ENCODE results near the gene PDGFB. TPM values are rescaled to one million over a fixed set of nuclear protein-coding genes. Genes with fewer than 3 reads are reported as not detected.

PDGFB gene
- total RNA-seq, 4 donors from 2014 or later: 12.2 to 22.3 (median 17.5) TPM

- no peak overlapping the region for H3K4me3 ChIP-seq (ENCODE audit: low read depth, poor library complexity, severe bottlenecking)
- WGBS, 2 donors: 50 to 53% methylated on average over 14 to 15 of the region's 15 CpGs
- peak in 1 of 2 donors; percentile 78 for DNase-seq (ENCODE audit: low spot score in 2 of 2)
- intact Hi-C loops (cut with DNase I; ENCODE audit: low total_unique reads): no loop called here
- TF ChIP-seq CTCF (IDR thresholded peaks at IDR 0.05): no peak
- no peak for TF ChIP-seq POLR2A (IDR thresholded peaks at IDR 0.05)
These were observed 37.4 kb downstream of the PDGFB start for GRCh38 chr22:39207141-39208012.

- intact Hi-C loops (cut with DNase I; ENCODE audit: low total_unique reads): no loop called here
- peak in 1 of 2 donors; percentile 84 for DNase-seq (ENCODE audit: low spot score in 2 of 2)
- WGBS, 2 donors: 86 to 90% methylated on average over 7 of the region's 7 CpGs
- H3K4me3 ChIP-seq (ENCODE audit: low read depth, poor library complexity, severe bottlenecking): no peak overlapping the region
- no peak for TF ChIP-seq POLR2A (IDR thresholded peaks at IDR 0.05)
- no peak for TF ChIP-seq CTCF (IDR thresholded peaks at IDR 0.05)
These were observed 38.3 kb downstream of the PDGFB start for GRCh38 chr22:39206491-39206890.

GRCh38 chr22:39205344-39206021 is 39.3 kb downstream of the PDGFB start:
- intact Hi-C loops (cut with DNase I; ENCODE audit: low total_unique reads): no loop called here
- TF ChIP-seq POLR2A (IDR thresholded peaks at IDR 0.05) (no peak), CTCF (IDR thresholded peaks at IDR 0.05) (no peak)
- WGBS, 2 donors: 54 to 63% methylated on average over 8 of the region's 8 CpGs
- H3K4me3 ChIP-seq (ENCODE audit: low read depth, poor library complexity, severe bottlenecking): no peak overlapping the region
- DNase-seq (ENCODE audit: low spot score in 2 of 2): peak in 1 of 2 donors; percentile 77

GRCh38 chr22:39204216-39204615 is 40.6 kb downstream of the PDGFB start:
- peak in 1 of 2 donors; percentile 81 for DNase-seq (ENCODE audit: low spot score in 2 of 2)
- TF ChIP-seq POLR2A (IDR thresholded peaks at IDR 0.05) (no peak), CTCF (IDR thresholded peaks at IDR 0.05) (no peak)
- H3K4me3 ChIP-seq (ENCODE audit: low read depth, poor library complexity, severe bottlenecking): no peak overlapping the region
- intact Hi-C loops (cut with DNase I; ENCODE audit: low total_unique reads): no loop called here
- WGBS, 2 donors: 91 to 93% methylated on average over 8 of the region's 8 CpGs

- no peak for TF ChIP-seq CTCF (IDR thresholded peaks at IDR 0.05)
- TF ChIP-seq POLR2A (IDR thresholded peaks at IDR 0.05): no peak
- intact Hi-C loops (cut with DNase I; ENCODE audit: low total_unique reads): no loop called here
- peak in 1 of 2 donors; percentile 53 for DNase-seq (ENCODE audit: low spot score in 2 of 2)
- 92% methylated on average over 5 of the region's 5 CpGs for WGBS, 2 donors
- no peak overlapping the region for H3K4me3 ChIP-seq (ENCODE audit: low read depth, poor library complexity, severe bottlenecking)
These were observed 47.2 kb downstream of the PDGFB start for GRCh38 chr22:39197578-39197977.
